ENCODE results near the gene CDC14A.

GRCh38 chr1:100320311-100321099 lies 31.8 kb upstream of the CDC14A start:
- TF ChIP-seq, protein P1, sequence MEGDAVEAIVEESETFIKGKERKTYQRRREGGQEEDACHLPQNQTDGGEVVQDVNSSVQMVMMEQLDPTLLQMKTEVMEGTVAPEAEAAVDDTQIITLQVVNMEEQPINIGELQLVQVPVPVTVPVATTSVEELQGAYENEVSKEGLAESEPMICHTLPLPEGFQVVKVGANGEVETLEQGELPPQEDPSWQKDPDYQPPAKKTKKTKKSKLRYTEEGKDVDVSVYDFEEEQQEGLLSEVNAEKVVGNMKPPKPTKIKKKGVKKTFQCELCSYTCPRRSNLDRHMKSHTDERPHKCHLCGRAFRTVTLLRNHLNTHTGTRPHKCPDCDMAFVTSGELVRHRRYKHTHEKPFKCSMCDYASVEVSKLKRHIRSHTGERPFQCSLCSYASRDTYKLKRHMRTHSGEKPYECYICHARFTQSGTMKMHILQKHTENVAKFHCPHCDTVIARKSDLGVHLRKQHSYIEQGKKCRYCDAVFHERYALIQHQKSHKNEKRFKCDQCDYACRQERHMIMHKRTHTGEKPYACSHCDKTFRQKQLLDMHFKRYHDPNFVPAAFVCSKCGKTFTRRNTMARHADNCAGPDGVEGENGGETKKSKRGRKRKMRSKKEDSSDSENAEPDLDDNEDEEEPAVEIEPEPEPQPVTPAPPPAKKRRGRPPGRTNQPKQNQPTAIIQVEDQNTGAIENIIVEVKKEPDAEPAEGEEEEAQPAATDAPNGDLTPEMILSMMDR (IDR thresholded peaks at IDR 0.05): no peak
- TF ChIP-seq POLR2A (IDR thresholded peaks at IDR 0.05): no peak

All from uterus (tissue), 2 donors.